GM19035 (cell line): ENCODE data around the gene PCDHGA11.
"Not testable (repeated sequence)": the region's sequence is repeated elsewhere in the genome, so short reads cannot be mapped to it uniquely, and the experiment has no call there.

Source experiments
- ATAC-seq: cut with Tn5 transposase; IDR thresholded peaks from one replicate; pipeline ENCODE4 v1.9.1; 2021; ENCODE audit not compliant: unreplicated experiment

The PCDHGA11 gene

GRCh38 chr5:141430332-141431113 lies 9.7 kb downstream of the PCDHGA11 start, which contains the start of gene PCDHGA12:
PCDHGA12 (plus strand) TSS chr5:141430507; CDS start chr5:141430760, 253 bp downstream.
- peak; percentile 83 for ATAC-seq

- peak; percentile 33 for ATAC-seq
Observed at GRCh38 chr5:141431286-141431685, 10.4 kb downstream of the PCDHGA11 start.

GRCh38 chr5:141432308-141432707 lies 11.5 kb downstream of the PCDHGA11 start:
- ATAC-seq, result not testable (repeated sequence)

- not testable (repeated sequence) for ATAC-seq
Observed at GRCh38 chr5:141432726-141433125, 11.9 kb downstream of the PCDHGA11 start.

GRCh38 chr5:141434006-141434405 lies 13.2 kb downstream of the PCDHGA11 start:
- ATAC-seq, result no peak

- no peak for ATAC-seq
Observed at GRCh38 chr5:141437221-141437620, 16.4 kb downstream of the PCDHGA11 start.

- ATAC-seq, result no peak
Observed at GRCh38 chr5:141439411-141440141, 18.7 kb downstream of the PCDHGA11 start.

GRCh38 chr5:141440341-141440740 lies 19.5 kb downstream of the PCDHGA11 start:
- no peak for ATAC-seq

GRCh38 chr5:141441571-141442170 lies 20.8 kb downstream of the PCDHGA11 start:
- no peak for ATAC-seq

GRCh38 chr5:141465351-141465750 lies 44.5 kb downstream of the PCDHGA11 start:
- ATAC-seq, result no peak
